LoVo (cell line): ENCODE measurements around the gene AXDND1.
"Not testable (repeated sequence)": the region's sequence is repeated elsewhere in the genome, so short reads cannot be mapped to it uniquely, and the experiment has no call there.

Source experiments
- DNase-seq: peaks from one replicate; pipeline ENCODE4 v3.0.0-alpha.2; 2016; ENCODE audit warnings: low spot score

The AXDND1 gene, protein sequence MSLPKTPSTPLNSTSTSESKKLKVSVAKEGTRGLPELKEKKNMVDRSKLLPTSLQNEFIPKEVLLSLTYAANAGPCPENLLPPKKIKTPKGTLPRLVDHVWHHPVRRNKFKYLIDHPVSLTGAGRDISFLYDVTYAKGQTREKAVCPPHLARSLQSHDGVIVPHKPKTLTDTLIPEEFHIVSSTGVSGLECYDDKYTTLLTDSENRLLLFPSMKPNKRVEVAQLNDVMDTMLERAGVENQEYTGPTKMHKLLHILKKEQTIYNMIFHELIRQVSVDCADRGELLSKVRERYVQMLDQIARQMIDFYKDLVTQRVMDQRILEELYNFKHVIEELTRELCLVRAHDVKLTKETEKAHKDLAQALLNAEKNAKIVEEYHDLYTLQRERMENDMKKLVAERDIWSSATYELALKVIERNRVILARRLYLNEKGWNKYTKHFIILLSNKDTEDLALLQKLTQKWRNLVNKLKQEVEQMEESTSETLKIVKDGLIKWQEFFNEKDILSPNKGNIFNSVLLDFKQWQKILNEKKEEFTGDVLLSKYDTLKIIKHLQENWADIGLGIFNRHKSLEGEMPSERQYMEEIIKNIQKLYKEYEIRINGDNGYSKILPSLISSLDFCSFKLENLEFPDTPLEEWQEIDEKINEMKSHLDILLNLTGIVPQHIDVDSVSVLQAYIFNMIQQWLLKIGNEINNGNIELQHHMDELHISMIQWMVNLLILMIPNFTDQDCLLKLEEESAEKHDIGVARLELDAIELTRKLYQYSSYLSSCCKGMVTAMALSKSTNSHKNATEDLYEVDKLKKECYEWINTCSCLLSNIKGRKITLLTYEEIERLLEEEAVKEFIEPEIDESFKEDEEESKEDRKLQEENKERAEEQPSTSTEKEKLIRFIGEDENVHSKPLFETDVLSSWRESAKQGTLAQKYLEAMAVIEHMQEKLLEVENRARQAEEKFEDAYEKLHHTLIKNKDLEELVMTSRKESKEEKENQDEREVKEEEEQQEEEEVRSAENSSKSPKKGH

DNA sequence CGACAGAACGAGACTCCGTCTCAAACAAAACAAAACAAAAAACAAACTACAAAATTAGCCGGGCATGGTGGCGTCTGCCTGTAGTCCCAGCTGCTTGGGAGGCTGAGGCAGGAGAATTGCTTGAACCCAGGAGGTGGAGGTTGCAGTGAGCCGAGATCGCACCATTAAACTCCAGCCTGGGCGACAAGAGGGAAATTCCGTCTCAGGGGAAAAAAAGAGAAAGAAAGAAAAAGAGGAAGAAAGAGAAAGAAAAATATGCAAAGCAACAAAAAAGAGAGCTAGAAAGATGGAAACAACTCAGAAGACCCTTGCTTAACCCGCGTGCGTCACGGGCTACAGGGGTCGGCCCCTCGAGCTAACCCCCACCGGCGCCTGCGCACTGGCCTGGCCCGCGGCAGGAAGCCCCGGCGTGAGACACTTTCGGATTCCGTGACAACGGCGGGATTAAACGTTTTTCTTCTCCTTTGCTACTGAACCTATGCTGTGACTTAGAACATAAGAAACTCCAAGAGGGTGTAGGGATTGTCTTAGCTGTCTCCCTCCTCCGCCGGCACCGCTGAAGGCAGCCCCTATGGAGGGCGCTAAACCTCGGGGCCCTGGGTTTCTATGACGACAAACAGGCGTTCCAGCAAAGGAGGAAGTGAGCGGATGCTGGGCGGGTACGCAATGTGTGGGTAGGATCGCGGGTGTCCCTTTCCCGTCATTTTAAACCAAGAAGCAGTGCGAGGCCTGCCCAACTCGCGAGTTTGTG, at the start of gene AXDND1:
Gene AXDND1 (plus strand): TSS at position 630 of the 751 bp plus-strand sequence. CDS start 539 bp downstream, outside the sequence.
- DNase-seq, result peak; percentile 83

DNA sequence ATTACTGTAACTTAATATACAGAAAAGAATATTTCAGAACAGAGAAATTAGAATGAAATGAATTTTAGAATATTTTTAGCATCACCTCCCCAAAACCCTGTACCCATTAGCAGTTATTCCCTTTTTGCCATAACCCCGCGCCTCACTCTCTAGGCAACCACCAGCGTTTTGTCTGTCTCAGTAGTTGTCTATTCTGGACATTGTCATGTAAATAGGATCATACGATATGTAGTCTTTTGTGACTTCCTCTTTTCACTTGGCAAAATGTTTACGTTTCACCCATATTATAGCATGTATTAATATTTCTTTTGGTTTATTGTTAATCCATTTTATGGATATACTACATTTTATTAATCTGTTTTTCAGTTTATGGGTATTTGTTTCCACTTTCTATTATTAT, 47.3 kb upstream of the AXDND1 start:
- DNase-seq, result no peak

DNA sequence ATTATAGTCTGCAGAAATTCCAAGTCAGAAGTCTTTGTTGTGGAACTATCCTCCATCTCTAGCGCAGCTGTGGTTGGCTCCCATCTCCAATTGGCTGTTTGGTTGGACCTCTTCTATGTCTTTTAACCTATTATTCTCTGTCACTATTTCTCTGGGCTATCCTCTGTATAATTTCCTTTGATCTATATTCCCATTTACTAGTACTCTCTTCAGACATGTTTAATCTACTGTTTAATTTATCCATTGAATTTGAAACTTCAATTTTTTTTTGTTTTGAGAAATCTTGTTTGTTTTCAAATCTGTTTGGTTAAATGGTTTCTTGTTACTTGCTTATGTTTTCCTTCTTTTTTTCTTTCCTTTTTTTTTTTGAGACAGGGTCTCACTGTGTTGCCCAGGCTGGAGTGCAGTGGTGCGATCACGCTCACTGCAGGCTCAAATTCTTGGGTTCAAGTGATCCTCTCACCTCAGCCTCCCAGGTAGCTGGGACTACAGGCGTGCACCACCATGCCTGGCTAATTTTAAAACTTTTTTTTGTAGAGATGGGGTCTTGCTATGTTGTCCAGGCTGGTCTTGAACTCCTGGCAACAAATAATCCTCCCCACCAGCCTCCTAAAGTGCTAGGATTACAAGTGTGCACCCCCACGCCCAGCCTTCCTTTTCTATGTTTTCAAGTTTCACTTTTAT, 44.1 kb upstream of the AXDND1 start:
- no peak for DNase-seq

DNA sequence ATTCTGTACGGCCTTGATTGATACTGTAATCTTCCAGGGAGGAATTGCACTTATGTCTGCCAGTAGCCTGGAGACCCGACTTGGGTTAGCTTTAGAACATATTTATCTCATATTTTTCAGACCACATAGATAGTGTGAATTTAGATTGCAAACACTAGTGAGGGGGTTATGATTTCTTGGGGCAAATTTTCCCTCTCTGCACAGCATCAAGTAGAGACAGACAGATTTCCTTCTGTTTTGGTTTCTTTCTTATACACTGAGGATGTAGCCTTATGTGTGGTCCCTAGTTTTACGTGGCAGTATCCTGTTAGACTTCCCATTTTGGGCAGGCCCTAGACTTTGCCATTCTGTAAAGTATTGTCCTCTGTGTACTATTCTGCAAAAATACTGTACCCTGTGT, 43.2 kb upstream of the AXDND1 start:
- DNase-seq, result no peak

DNA sequence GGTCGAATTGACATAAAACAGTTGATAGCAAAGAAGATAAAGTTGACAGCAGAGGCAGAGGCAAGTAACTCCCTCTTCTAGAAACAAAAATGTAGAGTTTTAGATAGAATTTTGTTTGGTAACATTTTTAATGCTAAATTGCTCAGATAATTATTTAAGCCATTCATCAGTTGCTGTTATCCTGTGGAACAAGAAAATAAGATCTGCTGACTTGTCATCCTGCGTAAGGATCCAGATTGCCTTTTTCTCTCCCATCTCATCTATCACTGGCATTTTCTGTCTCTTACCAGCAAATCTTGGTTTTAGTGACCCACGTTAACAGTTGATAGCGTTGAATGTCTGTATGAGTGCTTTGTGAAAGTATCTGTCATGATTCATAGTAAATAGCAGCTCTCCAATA, 42.3 kb upstream of the AXDND1 start:
- DNase-seq, result no peak

DNA sequence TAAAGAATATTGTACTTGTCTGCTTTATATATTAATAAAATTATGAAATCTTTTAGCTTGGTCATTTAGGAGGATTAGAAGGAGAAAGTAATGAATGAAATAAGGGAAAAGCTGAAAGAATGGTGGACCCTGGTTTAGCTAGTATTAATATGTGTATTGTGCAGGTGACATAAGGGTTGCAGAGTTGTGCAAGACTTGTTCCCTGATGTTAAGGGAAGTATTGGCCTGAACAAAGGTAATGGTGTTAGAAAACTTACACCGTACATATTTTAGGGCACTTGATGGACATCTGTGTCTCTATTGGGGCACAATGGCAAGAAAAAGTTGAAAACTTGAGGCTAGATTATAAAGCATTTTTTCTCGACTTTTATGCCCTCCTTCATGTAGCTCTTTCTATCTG, 39.9 kb upstream of the AXDND1 start:
- no peak for DNase-seq

DNA sequence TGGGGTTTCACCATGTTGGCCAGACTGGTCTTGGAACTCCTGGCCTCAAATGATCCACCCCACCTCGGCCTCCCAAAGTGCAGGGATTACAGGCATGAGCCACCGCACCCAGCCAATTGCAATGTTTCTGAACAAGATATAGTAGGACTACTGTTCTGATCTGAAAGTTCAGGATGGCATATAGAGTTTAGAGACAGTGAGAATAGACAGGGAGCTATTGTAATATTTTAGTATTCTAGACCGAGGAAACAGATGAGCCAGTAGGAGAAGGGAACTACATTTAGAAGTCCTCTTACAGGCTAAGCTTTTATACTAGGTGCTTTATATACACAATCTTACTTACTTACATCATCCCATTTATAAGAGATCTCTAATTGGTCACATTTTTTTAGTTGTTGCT, 39.0 kb upstream of the AXDND1 start:
- no peak for DNase-seq

DNA sequence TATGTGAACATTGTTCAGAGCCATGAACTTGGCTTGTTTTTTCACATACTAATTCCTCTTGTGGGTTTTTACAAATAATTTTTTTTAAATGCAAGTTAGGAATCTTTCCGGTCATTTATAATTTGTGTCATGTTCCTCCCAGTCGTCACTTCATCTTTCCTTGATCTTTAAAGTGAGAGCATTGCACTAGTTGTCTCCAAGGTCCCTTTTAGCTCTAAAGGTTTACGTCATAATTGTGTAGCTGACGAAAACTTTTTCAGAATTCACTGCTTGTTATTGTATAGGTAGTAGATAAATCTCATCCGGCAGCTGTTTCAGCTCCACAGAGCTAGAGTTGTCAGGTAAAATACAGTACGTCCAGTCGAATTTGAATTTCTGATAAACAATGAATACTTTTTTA, 38.6 kb upstream of the AXDND1 start:
- no peak for DNase-seq

DNA sequence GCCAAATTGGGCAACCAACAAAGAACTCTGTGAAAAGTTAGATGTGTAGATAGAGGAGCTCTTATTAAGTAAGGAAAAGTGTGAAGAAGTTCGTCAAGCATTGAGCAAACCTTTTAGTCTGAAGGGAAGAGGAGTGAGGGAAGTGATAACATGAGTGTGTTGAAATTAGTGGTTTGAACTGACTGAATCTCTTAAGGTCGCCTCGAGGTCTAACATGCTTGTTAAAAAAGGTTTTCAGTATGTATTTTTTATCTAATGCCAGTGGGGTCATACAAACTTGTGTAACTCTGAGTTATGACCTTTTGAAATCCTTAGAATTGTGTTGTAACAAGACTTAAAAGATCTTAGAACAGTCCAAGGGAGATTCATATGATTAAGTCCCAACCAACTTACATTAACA, 38.1 kb upstream of the AXDND1 start:
- no peak for DNase-seq

GRCh38 chr1:179329862-179330261, 35.9 kb upstream of the AXDND1 start:
- DNase-seq, result no peak

GRCh38 chr1:179334440-179334839, 31.3 kb upstream of the AXDND1 start:
- DNase-seq, result no peak

- no peak for DNase-seq
These were observed 28.5 kb upstream of the AXDND1 start for GRCh38 chr1:179337288-179337687.

GRCh38 chr1:179337942-179338560, 27.7 kb upstream of the AXDND1 start:
- no peak for DNase-seq

DNA sequence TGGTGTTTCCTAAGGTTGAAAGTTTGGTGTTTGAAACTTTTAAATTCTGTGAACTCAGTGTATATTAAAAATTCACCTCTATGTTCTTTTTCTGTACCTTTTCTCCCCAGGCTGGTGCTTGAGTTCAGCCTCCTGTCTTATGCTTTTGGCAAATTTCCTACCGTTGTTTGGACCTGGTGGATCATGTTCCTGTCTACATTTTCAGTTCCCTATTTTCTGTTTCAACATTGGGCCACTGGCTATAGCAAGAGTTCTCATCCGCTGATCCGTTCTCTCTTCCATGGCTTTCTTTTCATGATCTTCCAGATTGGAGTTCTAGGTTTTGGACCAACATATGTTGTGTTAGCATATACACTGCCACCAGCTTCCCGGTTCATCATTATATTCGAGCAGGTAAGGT, 24.9 kb upstream of the AXDND1 start:
- DNase-seq, result no peak

DNA sequence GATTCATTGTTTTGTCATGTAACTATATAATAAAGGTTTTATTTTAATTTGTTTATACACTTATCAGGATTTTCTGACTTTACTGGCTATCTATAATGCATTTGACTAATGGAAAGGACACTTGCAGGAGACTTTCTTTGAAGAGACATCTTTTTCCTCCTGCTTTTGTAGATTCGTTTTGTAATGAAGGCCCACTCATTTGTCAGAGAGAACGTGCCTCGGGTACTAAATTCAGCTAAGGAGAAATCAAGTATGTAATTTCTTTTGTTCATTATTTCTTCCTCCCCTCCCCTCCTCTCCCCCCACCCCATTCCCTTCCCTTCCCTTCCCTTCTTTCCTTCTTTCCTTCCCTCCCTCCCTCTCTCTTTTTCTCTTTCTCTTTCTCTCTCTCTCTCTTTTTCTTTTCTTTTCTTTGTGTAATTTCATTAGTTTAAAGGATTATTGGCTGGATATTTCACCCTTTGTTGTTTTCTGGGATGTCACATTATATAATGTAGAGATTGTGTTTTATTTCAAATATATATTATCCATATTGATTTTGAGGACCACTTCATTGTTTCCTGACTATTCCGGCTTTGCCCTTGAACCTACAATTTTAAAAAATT, 23.7 kb upstream of the AXDND1 start:
- no peak for DNase-seq

GRCh38 chr1:179342740-179343404, 22.9 kb upstream of the AXDND1 start:
- DNase-seq, result no peak

GRCh38 chr1:179351281-179351680, 14.5 kb upstream of the AXDND1 start:
- no peak for DNase-seq

DNA sequence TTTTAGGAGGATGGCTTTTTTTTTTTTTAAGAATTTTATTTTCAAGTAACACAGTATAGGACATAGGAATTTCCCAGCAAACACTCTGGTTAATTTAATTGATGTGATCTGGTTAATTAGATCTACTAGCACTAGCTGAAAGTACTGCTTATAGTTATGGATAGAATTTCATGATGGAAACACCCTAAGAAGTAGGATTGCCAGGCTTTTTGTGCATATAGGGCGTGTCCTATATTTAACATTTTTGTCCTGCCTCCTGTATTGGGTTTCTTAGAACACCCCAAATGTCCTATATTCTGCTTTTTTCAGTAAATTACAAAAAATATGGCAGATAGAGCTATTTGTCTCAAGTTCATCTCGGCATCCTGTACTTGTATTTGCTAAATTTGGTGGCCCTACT, 13.5 kb upstream of the AXDND1 start:
- no peak for DNase-seq

- DNase-seq, result no peak
These were observed 12.2 kb upstream of the AXDND1 start for GRCh38 chr1:179353546-179353945.

- not testable (repeated sequence) for DNase-seq
These were observed 4.1 kb upstream of the AXDND1 start for GRCh38 chr1:179361631-179362030.
